Psoas muscle (tissue), 8 donors: Measurements from ENCODE around the gene GBP1. TPM values are rescaled to one million over a fixed set of nuclear protein-coding genes. Genes with fewer than 3 reads are reported as not detected.
"Not testable (repeated sequence)": the region's sequence is repeated elsewhere in the genome, so short reads cannot be mapped to it uniquely, and the experiment has no call there.

Experiments used
- ATAC-seq, 4 donors: fragments of 200-7000 bp; cut with Tn5 transposase; one replicate each; pipeline ENCODE4 v1.9.1; 2020; ENCODE audit warnings: moderate library complexity in 3 of 4, mild to moderate bottlenecking in 2 of 4
- DNase-seq, 2 donors: peaks; one replicate each; pipeline ENCODE4 v3.0.0-alpha.2; 2020
- H3K27ac ChIP-seq: fragments of 200-600 bp; one replicate; pipeline ENCODE4 v1.8.0; 2022
- H3K27me3 ChIP-seq, 3 donors: fragments of 200-600 bp in 1 of 3; one replicate each; pipeline versions ENCODE4 v1.6.1 to v1.8.0; 2013 to 2022; ENCODE audit warnings: low read length in 2 of 3, mild to moderate bottlenecking in 2 of 3, moderate library complexity in 1 of 3; ENCODE audit not compliant: insufficient read depth in 3 of 3
- H3K36me3 ChIP-seq, 2 donors: fragments of 200-600 bp in 1 of 2; one replicate each; pipeline versions ENCODE4 v1.6.1 to v1.8.0; 2013 to 2022; ENCODE audit warnings: low read depth in 1 of 2, mild to moderate bottlenecking in 1 of 2, moderate library complexity in 1 of 2; ENCODE audit not compliant: insufficient read depth in 1 of 2
- H3K4me1 ChIP-seq: fragments of 200-600 bp; one replicate; pipeline ENCODE4 v1.8.0; 2022
- H3K4me3 ChIP-seq: fragments of 200-600 bp; one replicate; pipeline ENCODE4 v1.8.0; 2022; ENCODE audit warnings: mild to moderate bottlenecking
- H3K9me3 ChIP-seq: fragments of 200-600 bp; one replicate; pipeline ENCODE4 v1.8.0; 2022
- WGBS, 3 donors: extraction: QIAGEN DNeasy Blood & Tissue Kit; methylation state at CpG; one replicate each; pipeline versions ENCODE4 v1.1.6 to v1.1.7; 2013; 5-methylcytosine and 5-hydroxymethylcytosine counted together
- intact Hi-C, 2 donors: fragments of 100-400 bp; cut with DNase I; formaldehyde crosslinking; loops; one replicate each; pipeline versions ENCODE4 v1.11.0 to v1.14.2; 2022
- polyA plus RNA-seq, 3 donors: library from polyadenylated mRNA; stranded (reverse); fragments of 200-250 nt; gene quantifications; one replicate each; pipeline ENCODE4 v1.2.3, GENCODE V29; 2013
- total RNA-seq, 4 donors: library from RNA; stranded (reverse); fragmentation: NEBNext Ultra II Directional in 2 of 4; extraction: Animal tissue kit (Norgen Biotek cat#: 25700) in 2 of 4; gene quantifications; one replicate each; pipeline versions ENCODE4 v1.2.1 to v1.2.4, GENCODE V29; 2021 to 2023
- TF ChIP-seq, protein P1 (sequence below): fragments of 200-600 bp; IDR thresholded peaks from one replicate; pipeline ENCODE4 v1.8.0; 2022; ENCODE audit warnings: antibody characterized with exemption
- donor health status: healthy with polysubstance abuse.
- donor health status: DM: no; HTN: no; CAD: no; lungs with moderate emphysema.
- donor health status: Bipolar disorder and iron deficiency.
- donor health status: healthy.
- donor health status: DM: yes; HTN: yes; CAD: no.
- donor health status: DM: no; HTN: no; CAD: no.
- donor health status: DM: no; HTN: no; CAD: no.
- donor health status: DM: yes; HTN: yes; CAD: no.

GBP1 gene
- total and polyA plus RNA-seq, 7 donors = 1.7 to 4.1 (median 3.3) TPM

DNA sequence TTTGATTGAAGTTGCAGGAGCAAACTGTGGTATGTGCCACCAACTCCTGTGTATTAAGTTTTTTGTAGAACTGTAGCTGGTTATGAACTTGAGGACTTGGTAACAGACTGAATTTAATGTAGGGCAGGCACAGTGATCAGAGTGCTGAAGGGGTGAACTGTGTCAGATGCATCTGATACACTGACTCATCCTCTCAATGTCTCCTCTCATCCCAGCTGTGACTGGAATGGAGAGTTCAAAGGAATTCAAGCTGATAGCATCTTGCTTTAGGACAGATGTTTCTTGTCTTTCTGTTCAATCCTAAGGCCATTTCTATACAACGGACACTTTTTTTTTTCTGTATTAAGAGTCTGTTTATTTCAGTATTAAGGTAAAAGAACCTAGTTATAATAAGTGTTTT, 25.0 kb upstream of the GBP1 start:
- ATAC-seq = no peak
- Histone ChIP-seq H3K27ac (no peak overlapping the region), H3K4me1 (no peaks in the 10 kb centered on the region), H3K27me3 (peaks cover 0 to 3% (median 0%) of the 10 kb centered on the region in 3 donors), H3K36me3 (no peaks in the 10 kb centered on the region), H3K4me3 (no peak overlapping the region), H3K9me3 (no peaks in the 10 kb centered on the region)
- TF ChIP-seq, protein P1, sequence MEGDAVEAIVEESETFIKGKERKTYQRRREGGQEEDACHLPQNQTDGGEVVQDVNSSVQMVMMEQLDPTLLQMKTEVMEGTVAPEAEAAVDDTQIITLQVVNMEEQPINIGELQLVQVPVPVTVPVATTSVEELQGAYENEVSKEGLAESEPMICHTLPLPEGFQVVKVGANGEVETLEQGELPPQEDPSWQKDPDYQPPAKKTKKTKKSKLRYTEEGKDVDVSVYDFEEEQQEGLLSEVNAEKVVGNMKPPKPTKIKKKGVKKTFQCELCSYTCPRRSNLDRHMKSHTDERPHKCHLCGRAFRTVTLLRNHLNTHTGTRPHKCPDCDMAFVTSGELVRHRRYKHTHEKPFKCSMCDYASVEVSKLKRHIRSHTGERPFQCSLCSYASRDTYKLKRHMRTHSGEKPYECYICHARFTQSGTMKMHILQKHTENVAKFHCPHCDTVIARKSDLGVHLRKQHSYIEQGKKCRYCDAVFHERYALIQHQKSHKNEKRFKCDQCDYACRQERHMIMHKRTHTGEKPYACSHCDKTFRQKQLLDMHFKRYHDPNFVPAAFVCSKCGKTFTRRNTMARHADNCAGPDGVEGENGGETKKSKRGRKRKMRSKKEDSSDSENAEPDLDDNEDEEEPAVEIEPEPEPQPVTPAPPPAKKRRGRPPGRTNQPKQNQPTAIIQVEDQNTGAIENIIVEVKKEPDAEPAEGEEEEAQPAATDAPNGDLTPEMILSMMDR = no peak
- no peak for DNase-seq
- 51 to 62% (median 57%) methylated on average over 1 of the region's 1 CpG for WGBS, 3 donors
- intact Hi-C loops = no loop called here

DNA sequence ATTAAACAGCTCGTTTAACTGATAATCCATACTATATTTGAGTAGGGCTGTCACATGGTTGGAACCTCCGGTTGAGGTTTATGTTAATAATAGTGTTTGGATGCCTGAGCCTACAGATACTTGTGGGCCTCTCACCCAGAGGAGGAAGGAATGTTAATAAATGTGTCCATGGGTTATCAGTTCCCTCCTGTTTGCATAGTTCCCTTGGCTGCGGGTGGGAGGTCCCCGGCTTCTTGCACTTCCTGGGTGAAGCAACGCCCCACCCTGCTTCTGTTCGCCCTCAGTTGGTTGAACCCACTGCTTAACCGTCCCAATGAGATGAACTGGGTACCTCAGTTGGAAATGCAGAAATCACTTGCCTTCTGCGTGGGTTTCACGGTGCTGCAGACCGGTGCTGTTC, 23.6 kb upstream of the GBP1 start:
- no peak overlapping the region for H3K4me3 ChIP-seq
- H3K27ac ChIP-seq = no peak overlapping the region
- TF ChIP-seq, protein P1 = no peak
- ATAC-seq (no peak), DNase-seq (peak in 1 of 2 donors; percentile 48)
- no peaks in the 10 kb centered on the region for H3K36me3 ChIP-seq
- 56 to 58% (median 57%) methylated on average over 10 of the region's 10 CpGs for WGBS, 3 donors
- peaks cover 0 to 3% (median 0%) of the 10 kb centered on the region in 3 donors for H3K27me3 ChIP-seq
- H3K4me1 ChIP-seq = no peaks in the 10 kb centered on the region
- H3K9me3 ChIP-seq = no peaks in the 10 kb centered on the region
- intact Hi-C loops = no loop called here

- H3K36me3 ChIP-seq = no peaks in the 10 kb centered on the region
- intact Hi-C loops = no loop called here
- no peaks in the 10 kb centered on the region for H3K4me1 ChIP-seq
- H3K4me3 ChIP-seq = no peak overlapping the region
- H3K27me3 ChIP-seq = peaks cover 0 to 1% (median 0%) of the 10 kb centered on the region in 3 donors
- TF ChIP-seq, protein P1 = no peak
- WGBS, 3 donors = 58 to 68% (median 62%) methylated on average over 8 of the region's 8 CpGs
- DNase-seq (no peak), ATAC-seq (no peak)
- no peaks in the 10 kb centered on the region for H3K9me3 ChIP-seq
- H3K27ac ChIP-seq = no peak overlapping the region
These were observed 22.2 kb upstream of the GBP1 start for GRCh38 chr1:89087241-89087640.

DNA sequence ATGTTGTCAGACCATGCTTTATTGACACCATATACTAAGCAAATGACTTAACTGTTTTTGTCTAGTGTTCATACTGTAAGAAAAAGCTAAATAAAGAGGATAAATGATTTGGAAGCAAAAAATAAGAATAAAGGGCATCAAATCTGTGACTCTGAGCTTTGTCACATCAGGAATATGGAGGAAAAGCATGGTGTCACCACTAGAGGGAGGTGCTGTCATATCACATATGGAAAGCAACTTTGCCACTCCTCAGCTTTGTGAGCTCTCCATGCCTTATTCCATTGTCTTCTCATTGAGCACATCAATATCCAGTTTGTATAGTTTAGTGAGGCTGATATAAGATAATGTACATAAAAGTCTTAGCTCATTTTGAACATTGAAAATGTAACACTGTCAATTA, 20.8 kb upstream of the GBP1 start:
- no peaks in the 10 kb centered on the region for H3K27me3 ChIP-seq
- H3K27ac ChIP-seq = no peak overlapping the region
- ATAC-seq (peak in 1 of 4 donors; percentile 71), DNase-seq (no peak)
- TF ChIP-seq, protein P1 = no peak
- H3K9me3 ChIP-seq = no peaks in the 10 kb centered on the region
- no peak overlapping the region for H3K4me3 ChIP-seq
- H3K36me3 ChIP-seq = no peaks in the 10 kb centered on the region
- H3K4me1 ChIP-seq = no peaks in the 10 kb centered on the region
- intact Hi-C loops = no loop called here

- intact Hi-C loops = no loop called here
- Histone ChIP-seq H3K36me3 (no peaks in the 10 kb centered on the region), H3K27me3 (no peaks in the 10 kb centered on the region), H3K4me3 (no peak overlapping the region), H3K9me3 (no peaks in the 10 kb centered on the region), H3K27ac (peak overlapping the region; percentile 53), H3K4me1 (no peaks in the 10 kb centered on the region)
- ATAC-seq (no peak), DNase-seq (no peak)
- TF ChIP-seq, protein P1 = no peak
- WGBS, 3 donors = 53 to 58% (median 57%) methylated on average over 3 of the region's 3 CpGs
These were observed 16.0 kb upstream of the GBP1 start for GRCh38 chr1:89081005-89081404.

GRCh38 chr1:89080068-89080467, 15.1 kb upstream of the GBP1 start:
- H3K27me3 ChIP-seq, intact Hi-C loops, H3K4me3 ChIP-seq, ATAC-seq, H3K36me3 ChIP-seq, H3K27ac ChIP-seq, DNase-seq, H3K4me1 ChIP-seq, H3K9me3 ChIP-seq: not testable (repeated sequence)
- WGBS, 3 donors = 90 to 92% (median 91%) methylated on average over 7 of the region's 7 CpGs

DNA sequence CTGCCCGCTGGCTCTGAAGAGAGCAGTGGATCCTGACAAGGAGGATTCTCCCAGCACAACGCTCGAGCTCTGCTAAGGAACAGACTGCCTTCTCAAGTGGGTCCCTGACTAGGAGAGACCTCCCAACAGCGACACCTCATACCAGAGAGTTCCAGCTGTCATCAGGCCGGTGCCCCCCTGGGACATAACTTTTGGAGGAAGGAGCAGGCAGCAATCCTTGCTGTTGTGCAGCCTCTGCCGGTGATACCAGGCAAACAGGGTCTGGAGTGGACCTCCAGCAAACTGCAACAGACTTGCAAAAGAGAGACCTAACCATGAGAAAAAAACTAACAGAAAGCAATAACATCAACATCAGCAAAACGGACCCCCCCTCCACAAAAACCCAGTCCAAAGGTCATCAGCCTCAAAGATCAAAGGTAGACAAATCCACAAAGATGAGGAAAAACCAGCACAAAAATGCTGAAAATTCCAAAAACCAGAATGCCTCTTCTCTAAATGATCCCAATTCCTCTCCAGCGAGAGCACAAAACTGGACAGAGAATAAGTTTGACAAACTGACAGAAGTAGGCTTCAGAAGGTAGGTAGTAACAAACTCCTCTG, 7.6 kb upstream of the GBP1 start:
- H3K36me3 ChIP-seq, DNase-seq: not testable (repeated sequence)
- 72 to 79% (median 78%) methylated on average over 8 of the region's 8 CpGs for WGBS, 3 donors

More for the DNA sequence above, 7.6 kb upstream of the GBP1 start:
- H3K4me1 ChIP-seq, intact Hi-C loops, H3K4me3 ChIP-seq, ATAC-seq, H3K27ac ChIP-seq, H3K27me3 ChIP-seq, H3K9me3 ChIP-seq: not testable (repeated sequence)
